ENCODE data around the gene CD248. TPM values are rescaled to one million over a fixed set of nuclear protein-coding genes. Genes with fewer than 3 reads are reported as not detected.

The CD248 gene
- total RNA-seq, 4 donors from 2014 or later, result 4.6 to 24.8 (median 6.6) TPM

- DNase-seq, result no peak
These were observed 50.3 kb downstream of the CD248 start for GRCh38 chr11:66266378-66267038.

DNA sequence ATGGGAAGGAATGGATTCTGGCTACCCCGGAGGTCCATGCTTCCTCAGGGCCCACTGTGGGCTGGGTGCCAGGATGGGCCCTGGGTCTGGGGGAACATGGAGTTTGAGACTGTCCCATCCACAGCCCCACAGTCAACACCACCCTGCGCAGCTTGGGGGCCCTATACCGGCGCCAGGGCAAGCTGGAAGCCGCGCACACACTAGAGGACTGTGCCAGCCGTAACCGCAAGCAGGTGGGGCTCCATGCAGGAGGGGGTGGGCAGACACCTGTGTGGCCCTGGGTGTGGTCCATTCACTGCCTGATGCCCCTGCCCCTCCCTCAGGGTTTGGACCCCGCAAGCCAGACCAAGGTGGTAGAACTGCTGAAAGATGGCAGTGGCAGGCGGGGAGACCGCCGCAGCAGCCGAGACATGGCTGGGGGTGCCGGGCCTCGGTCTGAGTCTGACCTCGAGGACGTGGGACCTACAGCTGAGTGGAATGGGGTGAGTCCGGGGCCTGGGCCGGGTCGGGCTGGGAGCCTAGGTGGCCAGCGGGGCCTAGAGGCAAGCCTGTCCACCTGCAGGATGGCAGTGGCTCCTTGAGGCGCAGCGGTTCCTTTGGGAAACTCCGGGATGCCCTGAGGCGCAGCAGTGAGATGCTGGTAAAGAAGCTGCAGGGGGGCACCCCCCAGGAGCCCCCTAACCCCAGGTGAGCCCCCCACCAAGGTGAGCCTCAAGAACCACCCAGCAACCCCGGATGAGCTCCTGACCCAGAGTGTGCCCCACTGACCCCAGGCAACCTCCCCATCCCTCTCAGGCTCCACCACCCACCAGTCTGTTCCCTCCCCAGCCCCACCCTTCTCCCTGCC is 51.1 kb downstream of the CD248 start:
- Histone ChIP-seq H3K36me3 (peaks cover 0 to 21% of the 10 kb centered on the region in 2 donors), H3K4me3 (replicated peaks in 1 of 3) (no peak overlapping the region), H3K9me3 (no peaks in the 10 kb centered on the region), H3K27me3 (no peaks in the 10 kb centered on the region), H3K4me1 (peaks cover 15 to 22% of the 10 kb centered on the region in 2 donors), H3K27ac (no peak overlapping the region)
- no peak for DNase-seq
- TF ChIP-seq POLR2A (IDR thresholded peaks at IDR 0.05), result no peak
- TF ChIP-seq, protein P1, sequence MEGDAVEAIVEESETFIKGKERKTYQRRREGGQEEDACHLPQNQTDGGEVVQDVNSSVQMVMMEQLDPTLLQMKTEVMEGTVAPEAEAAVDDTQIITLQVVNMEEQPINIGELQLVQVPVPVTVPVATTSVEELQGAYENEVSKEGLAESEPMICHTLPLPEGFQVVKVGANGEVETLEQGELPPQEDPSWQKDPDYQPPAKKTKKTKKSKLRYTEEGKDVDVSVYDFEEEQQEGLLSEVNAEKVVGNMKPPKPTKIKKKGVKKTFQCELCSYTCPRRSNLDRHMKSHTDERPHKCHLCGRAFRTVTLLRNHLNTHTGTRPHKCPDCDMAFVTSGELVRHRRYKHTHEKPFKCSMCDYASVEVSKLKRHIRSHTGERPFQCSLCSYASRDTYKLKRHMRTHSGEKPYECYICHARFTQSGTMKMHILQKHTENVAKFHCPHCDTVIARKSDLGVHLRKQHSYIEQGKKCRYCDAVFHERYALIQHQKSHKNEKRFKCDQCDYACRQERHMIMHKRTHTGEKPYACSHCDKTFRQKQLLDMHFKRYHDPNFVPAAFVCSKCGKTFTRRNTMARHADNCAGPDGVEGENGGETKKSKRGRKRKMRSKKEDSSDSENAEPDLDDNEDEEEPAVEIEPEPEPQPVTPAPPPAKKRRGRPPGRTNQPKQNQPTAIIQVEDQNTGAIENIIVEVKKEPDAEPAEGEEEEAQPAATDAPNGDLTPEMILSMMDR (IDR thresholded peaks at IDR 0.05), result no peak
- intact Hi-C loops (cut with DNase I), result no loop called here
- 91 to 94% methylated on average over 8 to 17 of the region's 26 CpGs for WGBS, 2 donors

More at GRCh38 chr11:66266378-66267038, 50.3 kb downstream of the CD248 start:
- no peak overlapping the region for H3K27ac ChIP-seq
- 83 to 84% methylated on average over 12 to 17 of the region's 20 CpGs for WGBS, 2 donors
- peaks cover under 1 to 16% of the 10 kb centered on the region in 2 donors for H3K36me3 ChIP-seq
- TF ChIP-seq POLR2A (IDR thresholded peaks at IDR 0.05), result no peak
- TF ChIP-seq, protein P1 (IDR thresholded peaks at IDR 0.05), result no peak
- no peak overlapping the region for H3K4me3 ChIP-seq (replicated peaks in 1 of 3)
- H3K27me3 ChIP-seq, result no peaks in the 10 kb centered on the region
- peaks cover 15 to 24% of the 10 kb centered on the region in 2 donors for H3K4me1 ChIP-seq
- intact Hi-C loops (cut with DNase I), result no loop called here
- H3K9me3 ChIP-seq, result no peaks in the 10 kb centered on the region

DNA sequence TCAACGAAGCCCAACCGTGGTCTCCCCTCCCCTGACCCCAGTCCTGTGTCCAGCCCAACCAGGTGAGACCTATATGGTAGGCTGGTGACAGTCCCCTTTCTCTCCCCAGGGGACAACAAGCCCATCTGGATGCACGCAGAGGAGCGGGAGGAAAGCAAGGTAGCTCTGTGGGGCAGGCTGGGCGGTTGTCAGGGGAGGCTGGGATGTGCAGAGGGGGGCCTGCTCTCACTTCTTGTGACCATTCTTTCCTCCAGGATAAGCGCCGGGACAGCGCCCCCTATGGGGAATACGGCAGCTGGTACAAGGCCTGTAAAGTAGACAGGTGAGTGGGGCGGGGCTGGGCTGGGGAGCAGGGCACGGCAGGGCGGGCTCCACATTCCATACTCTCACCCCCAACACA is 51.9 kb downstream of the CD248 start:
- intact Hi-C loops (cut with DNase I), result no loop called here
- no peaks in the 10 kb centered on the region for H3K27me3 ChIP-seq
- TF ChIP-seq, protein P1 (IDR thresholded peaks at IDR 0.05), result peak in 1 of 6 experiments; percentile 16
- no peak for TF ChIP-seq POLR2A (IDR thresholded peaks at IDR 0.05)
- WGBS, 2 donors, result 75 to 85% methylated on average over 11 to 12 of the region's 12 CpGs
- peaks cover 14 to 17% of the 10 kb centered on the region in 2 donors for H3K4me1 ChIP-seq
- H3K4me3 ChIP-seq (replicated peaks in 1 of 3), result no peak overlapping the region
- H3K27ac ChIP-seq, result no peak overlapping the region
- H3K36me3 ChIP-seq, result peaks cover 0 to 26% of the 10 kb centered on the region in 2 donors
- H3K9me3 ChIP-seq, result no peaks in the 10 kb centered on the region
- no peak for DNase-seq

Other genes with a start within 250 kb of the CD248 start
- gene PACS1, start 246.8 kb downstream of the CD248 start, total RNA-seq, result 10 to 100 TPM; 39.6 to 67.7 (median 59.7) TPM
- 10 to 100 TPM; 13.0 to 26.0 (median 15.9) TPM for gene KLC2, start 59.3 kb downstream of the CD248 start, total RNA-seq
- gene RAB1B, start 48.4 kb downstream of the CD248 start, total RNA-seq, result 100 to 1,000 TPM; 122 to 166 (median 130) TPM
- gene CNIH2, start 38.9 kb downstream of the CD248 start, total RNA-seq, result not detected
- 100 to 1,000 TPM in 3 of 4 donors, 10 to 100 TPM in 1; 77.7 to 168 (median 118) TPM for gene YIF1A, start 27.9 kb downstream of the CD248 start, total RNA-seq
- gene TMEM151A, start 25.1 kb downstream of the CD248 start, total RNA-seq, result 1 to 10 TPM in 1 of 4 donors, under 1 TPM in 2, not detected in 1; 0.20 to 1.1 (median 0.22) TPM
- gene RIN1, start 19.4 kb upstream of the CD248 start, total RNA-seq, result 1 to 10 TPM; 1.3 to 7.9 (median 2.2) TPM
- 10 to 100 TPM; 41.4 to 64.4 (median 53.8) TPM for gene BRMS1, start 28.1 kb upstream of the CD248 start, total RNA-seq
- gene B4GAT1, start 30.6 kb upstream of the CD248 start, total RNA-seq, result 10 to 100 TPM; 41.1 to 67.2 (median 49.5) TPM
- gene SLC29A2, start 54.7 kb upstream of the CD248 start, total RNA-seq, result 10 to 100 TPM in 2 of 4 donors, 1 to 10 TPM in 2; 5.0 to 11.4 (median 8.3) TPM
- not detected for gene NPAS4, start 104.0 kb upstream of the CD248 start, total RNA-seq
- 10 to 100 TPM; 35.5 to 58.3 (median 39.7) TPM for gene MRPL11, start 121.8 kb upstream of the CD248 start, total RNA-seq
- 10 to 100 TPM; 11.4 to 21.8 (median 14.7) TPM for gene PELI3, start 149.9 kb upstream of the CD248 start, total RNA-seq
- gene DPP3, start 163.4 kb upstream of the CD248 start, total RNA-seq, result 10 to 100 TPM; 10.9 to 38.7 (median 35.8) TPM
- gene BBS1, start 193.6 kb upstream of the CD248 start, total RNA-seq, result 100 to 1,000 TPM in 3 of 4 donors, 10 to 100 TPM in 1; 83.2 to 200 (median 165) TPM
- 10 to 100 TPM; 20.3 to 25.9 (median 22.3) TPM for gene ZDHHC24, start 229.0 kb upstream of the CD248 start, total RNA-seq
- gene ACTN3, start 229.9 kb upstream of the CD248 start, total RNA-seq, result under 1 TPM in 1 of 4 donors, not detected in 3; 0.27 TPM